H1 (cell line): Measurements from ENCODE around the gene ZNF687. TPM values are rescaled to one million over a fixed set of nuclear protein-coding genes. Genes with fewer than 3 reads are reported as not detected.

Experiments used
- BRCA1 ChIP-seq: IDR thresholded peaks from 2 replicates; pipeline ENCODE4 v1.6.1; 2012; ENCODE audit warnings: low read depth, low read length, improper control_type of control experiment
- CHD7 ChIP-seq: fragments of 300-600 bp; sonication (generic); IDR thresholded peaks from 2 replicates; pipeline ENCODE4 v1.7.1; 2012; ENCODE audit warnings: low read length, moderate library complexity, mild to moderate bottlenecking, inconsistent platforms; ENCODE audit not compliant: insufficient replicate concordance
- E2F6 ChIP-seq: IDR thresholded peaks from 2 replicates; pipeline ENCODE4 v1.6.1; 2012; ENCODE audit warnings: inconsistent platforms
- GABPA ChIP-seq: IDR thresholded peaks from 2 replicates; pipeline ENCODE4 v1.6.1; 2011; ENCODE audit warnings: mild to moderate bottlenecking, low read length, moderate library complexity, borderline replicate concordance; ENCODE audit not compliant: insufficient read depth
- JUN ChIP-seq: IDR thresholded peaks from 2 replicates; pipeline ENCODE4 v1.6.1; 2011; ENCODE audit warnings: low read depth, mild to moderate bottlenecking, improper control_type of control experiment, low read length
- KDM1A ChIP-seq: fragments of 200-600, 300-600 bp; sonication (generic); IDR thresholded peaks from 2 replicates; pipeline ENCODE4 v1.7.1; 2016; ENCODE audit warnings: mild to moderate bottlenecking, low read length, borderline replicate concordance
- POLR2AphosphoS5 ChIP-seq: IDR thresholded peaks from 2 replicates; pipeline ENCODE4 v1.6.1; 2011; ENCODE audit warnings: low read depth, low read length
- RBBP5 ChIP-seq: IDR thresholded peaks from 2 replicates; pipeline ENCODE4 v1.7.1; 2012; ENCODE audit warnings: low read depth, mild to moderate bottlenecking, inconsistent platforms, low read length, moderate library complexity, borderline replicate concordance
- SP2 ChIP-seq: IDR thresholded peaks from 2 replicates; pipeline ENCODE4 v1.6.1; 2012; ENCODE audit warnings: mild to moderate bottlenecking, low read length, inconsistent platforms
- TBP ChIP-seq: IDR thresholded peaks from 2 replicates; pipeline ENCODE4 v1.6.1; 2011; ENCODE audit warnings: low read depth, low read length, improper control_type of control experiment
- polyA plus RNA-seq, 7 experiments: library from polyadenylated mRNA; depleted of rRNA in 3 of 7; stranded (reverse) in 5 of 7; unstranded in 2 of 7; fragments of >200 nt in 5 of 7; fragments of 200-250 nt in 2 of 7; gene quantifications; 1 replicate in 5 of 7; 2 replicates in 1 of 7; 4 replicates in 1 of 7; pipeline versions ENCODE4 v1.2.1 to v1.2.3, GENCODE V29; 2011 to 2013; ENCODE audit warnings: missing spikeins in 2 of 7, mixed read lengths in 2 of 7
- total RNA-seq: library from RNA; stranded (reverse); fragmentation: NEBNext Ultra II Directional; extraction: Animal tissue kit (Norgen Biotek cat#: 25700); gene quantifications from 2 replicates; pipeline ENCODE4 v1.2.1, GENCODE V29; 2021

The ZNF687 gene
- total and polyA plus RNA-seq, 2 of the 8 experiments (the other 6 are each of a cell fraction or from before 2014, with no cell fraction given): 45.9 to 69.9 TPM

- no peak for TF ChIP-seq CHD7
- TF ChIP-seq RBBP5: no peak
- TF ChIP-seq GABPA: no peak
- no peak for TF ChIP-seq TBP
- TF ChIP-seq E2F6: no peak
- no peak for TF ChIP-seq BRCA1
- TF ChIP-seq POLR2AphosphoS5: no peak
- no peak for TF ChIP-seq KDM1A
- TF ChIP-seq JUN: no peak
- TF ChIP-seq SP2: no peak
Observed at GRCh38 chr1:151265446-151266236, 16.5 kb upstream of the ZNF687 start (continued).
